ENCODE data around the gene AFF2.

GRCh38 chrX:148562846-148563245, 62.4 kb downstream of the AFF2 start:
- TF ChIP-seq POLR2AphosphoS5 (IDR thresholded peaks at IDR 0.05; ENCODE audit: low read depth, low read length): no peak
- no peak for TF ChIP-seq CTCF (IDR thresholded peaks at IDR 0.05)
- TF ChIP-seq MAX (IDR thresholded peaks at IDR 0.05; ENCODE audit: low read depth): no peak
- no peak for TF ChIP-seq REST (IDR thresholded peaks at IDR 0.05; ENCODE audit: low read depth, low read length)

All from SK-N-SH (cell line).